K562 (cell line): ENCODE data around the gene TNIP1. TPM values are rescaled to one million over a fixed set of nuclear protein-coding genes. Genes with fewer than 3 reads are reported as not detected.

Experiments used
- C11orf30 ChIP-seq: fragments of 450-650 bp; IDR thresholded peaks from 2 replicates; pipeline ENCODE4 v1.6.1; 2016; ENCODE audit warnings: low read depth, mild to moderate bottlenecking
- JUN ChIP-seq, 2 experiments: sonication (generic) in 1 of 2; formaldehyde crosslinking in 1 of 2; IDR thresholded peaks; 2 replicates each; pipeline versions ENCODE4 v1.6.1 to v1.8.0; 2012 to 2022; ENCODE audit warnings: borderline replicate concordance in 2 of 2, mild to moderate bottlenecking in 2 of 2, improper control_type of control experiment in 1 of 2, low read depth in 1 of 2, low read length in 1 of 2, missing genetic modification reagents in 1 of 2
- L3MBTL2 ChIP-seq: fragments of 450-650 bp; IDR thresholded peaks from 2 replicates; pipeline ENCODE4 v1.6.1; 2016; ENCODE audit warnings: mild to moderate bottlenecking, moderate library complexity
- LEF1 ChIP-seq: fragments of 450-650 bp; IDR thresholded peaks from 2 replicates; pipeline ENCODE4 v1.6.1; 2016; ENCODE audit warnings: mild to moderate bottlenecking
- MEF2A ChIP-seq: IDR thresholded peaks from 2 replicates; pipeline ENCODE4 v1.6.1; 2011; ENCODE audit warnings: low read depth, mild to moderate bottlenecking, low read length, moderate library complexity; ENCODE audit not compliant: control insufficient read depth
- NCOR1 ChIP-seq: fragments of 450-650 bp; IDR thresholded peaks from 2 replicates; pipeline ENCODE4 v1.6.1; 2016; ENCODE audit warnings: mild to moderate bottlenecking, moderate library complexity
- SLC30A9 ChIP-seq: fragments of 250-450 bp; sonication (Bioruptor Pico); IDR thresholded peaks from 2 replicates; pipeline ENCODE4 v1.8.0; 2022; ENCODE audit warnings: mild to moderate bottlenecking, moderate library complexity
- ZC3H8 ChIP-seq: fragments of 450-650 bp; IDR thresholded peaks from 2 replicates; pipeline ENCODE4 v1.6.1; 2017
- ZFPM2 ChIP-seq: fragments of 250-450 bp; sonication (Bioruptor Pico); IDR thresholded peaks from 2 replicates; pipeline ENCODE4 v1.5.1; 2022; ENCODE audit warnings: mild to moderate bottlenecking
- ZNF318 ChIP-seq, 2 experiments: fragments of 450-650 bp; IDR thresholded peaks; 2 replicates each; pipeline ENCODE4 v1.6.1; 2016; ENCODE audit warnings: mild to moderate bottlenecking in 2 of 2, borderline replicate concordance in 1 of 2, low read depth in 1 of 2, moderate library complexity in 1 of 2
- polyA plus RNA-seq, 8 experiments: library from polyadenylated mRNA; depleted of rRNA in 4 of 8; stranded (reverse) in 5 of 8; unstranded in 3 of 8; fragments of >200 nt; fragmentation: Nextera tagmentation in 2 of 8; fragmentation: Illumina TruSeq in 1 of 8; extraction: Ambion mirVana in 2 of 8; extraction: Trizol in 1 of 8; gene quantifications; 2 replicates each; pipeline versions ENCODE4 v1.2.1 to v1.2.3, GENCODE V29; 2011 to 2014; ENCODE audit warnings: inconsistent platforms in 1 of 8, missing spikeins in 1 of 8
- total RNA-seq, 7 experiments: library from RNA; depleted of rRNA in 6 of 7; stranded (reverse); fragments of >200 nt in 6 of 7; fragmentation: Illumina TruSeq in 2 of 7; extraction: Trizol in 2 of 7; gene quantifications; 2 replicates each; pipeline versions ENCODE4 v1.2.1 to v1.2.3, GENCODE V29; 2011 to 2021; ENCODE audit warnings: low replicate concordance in 1 of 7
- TF ChIP-seq, protein P1 (sequence below), 2 experiments: fragments of 150-350 bp in 1 of 2; IDR thresholded peaks; 2 replicates each; pipeline ENCODE4 v1.6.1; 2012 to 2016; ENCODE audit warnings: low read depth in 2 of 2, low read length in 2 of 2, mild to moderate bottlenecking in 1 of 2, moderate library complexity in 1 of 2
- TF ChIP-seq, protein P2 (sequence below): conservative IDR thresholded peaks from 2 replicates; pipeline ENCODE4 v1.6.1; 2011; ENCODE audit warnings: low read depth, mild to moderate bottlenecking, low read length; ENCODE audit not compliant: control insufficient read depth

Gene TNIP1
- total and polyA plus RNA-seq, 9 of the 15 experiments (the other 6 are each of a cell fraction or from before 2014, with no cell fraction given), result 0.46 to 41.0 (median 24.6) TPM

GRCh38 chr5:151063142-151063989 lies 17.5 kb downstream of the TNIP1 start (continued):
- TF ChIP-seq, protein P1, sequence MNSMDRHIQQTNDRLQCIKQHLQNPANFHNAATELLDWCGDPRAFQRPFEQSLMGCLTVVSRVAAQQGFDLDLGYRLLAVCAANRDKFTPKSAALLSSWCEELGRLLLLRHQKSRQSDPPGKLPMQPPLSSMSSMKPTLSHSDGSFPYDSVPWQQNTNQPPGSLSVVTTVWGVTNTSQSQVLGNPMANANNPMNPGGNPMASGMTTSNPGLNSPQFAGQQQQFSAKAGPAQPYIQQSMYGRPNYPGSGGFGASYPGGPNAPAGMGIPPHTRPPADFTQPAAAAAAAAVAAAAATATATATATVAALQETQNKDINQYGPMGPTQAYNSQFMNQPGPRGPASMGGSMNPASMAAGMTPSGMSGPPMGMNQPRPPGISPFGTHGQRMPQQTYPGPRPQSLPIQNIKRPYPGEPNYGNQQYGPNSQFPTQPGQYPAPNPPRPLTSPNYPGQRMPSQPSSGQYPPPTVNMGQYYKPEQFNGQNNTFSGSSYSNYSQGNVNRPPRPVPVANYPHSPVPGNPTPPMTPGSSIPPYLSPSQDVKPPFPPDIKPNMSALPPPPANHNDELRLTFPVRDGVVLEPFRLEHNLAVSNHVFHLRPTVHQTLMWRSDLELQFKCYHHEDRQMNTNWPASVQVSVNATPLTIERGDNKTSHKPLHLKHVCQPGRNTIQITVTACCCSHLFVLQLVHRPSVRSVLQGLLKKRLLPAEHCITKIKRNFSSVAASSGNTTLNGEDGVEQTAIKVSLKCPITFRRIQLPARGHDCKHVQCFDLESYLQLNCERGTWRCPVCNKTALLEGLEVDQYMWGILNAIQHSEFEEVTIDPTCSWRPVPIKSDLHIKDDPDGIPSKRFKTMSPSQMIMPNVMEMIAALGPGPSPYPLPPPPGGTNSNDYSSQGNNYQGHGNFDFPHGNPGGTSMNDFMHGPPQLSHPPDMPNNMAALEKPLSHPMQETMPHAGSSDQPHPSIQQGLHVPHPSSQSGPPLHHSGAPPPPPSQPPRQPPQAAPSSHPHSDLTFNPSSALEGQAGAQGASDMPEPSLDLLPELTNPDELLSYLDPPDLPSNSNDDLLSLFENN (IDR thresholded peaks at IDR 0.05; ENCODE audit: low read depth in 2 of 2, low read length in 2 of 2), result 0 out of 4 replicates have a peak, but pooled peaks of 1 of the 2 experiments have one; percentile 12
- TF ChIP-seq C11orf30 (peak; percentile 94), NCOR1 (peak; percentile 82), LEF1 (0 out of 2 replicates have a peak, but pooled peaks have one; percentile 14), SLC30A9 (no peak), JUN (IDR thresholded peaks at IDR 0.05; ENCODE audit: borderline replicate concordance, low read depth, low read length) (0 out of 2 replicates have a peak, but pooled peaks have one; percentile 33), JUN (CRISPR knock-in tag; IDR thresholded peaks at IDR 0.05; ENCODE audit: borderline replicate concordance) (no peak), L3MBTL2 (0 out of 2 replicates have a peak, but pooled peaks have one; percentile 11), ZNF318 (IDR thresholded peaks at IDR 0.05; ENCODE audit: borderline replicate concordance in 1 of 2, low read depth in 1 of 2) (no peak), MEF2A (peak; percentile 95), ZFPM2 (CRISPR knock-in tag) (no peak), ZC3H8 (no peak)
- TF ChIP-seq, protein P2, sequence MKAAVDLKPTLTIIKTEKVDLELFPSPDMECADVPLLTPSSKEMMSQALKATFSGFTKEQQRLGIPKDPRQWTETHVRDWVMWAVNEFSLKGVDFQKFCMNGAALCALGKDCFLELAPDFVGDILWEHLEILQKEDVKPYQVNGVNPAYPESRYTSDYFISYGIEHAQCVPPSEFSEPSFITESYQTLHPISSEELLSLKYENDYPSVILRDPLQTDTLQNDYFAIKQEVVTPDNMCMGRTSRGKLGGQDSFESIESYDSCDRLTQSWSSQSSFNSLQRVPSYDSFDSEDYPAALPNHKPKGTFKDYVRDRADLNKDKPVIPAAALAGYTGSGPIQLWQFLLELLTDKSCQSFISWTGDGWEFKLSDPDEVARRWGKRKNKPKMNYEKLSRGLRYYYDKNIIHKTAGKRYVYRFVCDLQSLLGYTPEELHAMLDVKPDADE, result no peak
